Measurements from ENCODE around the gene LENEP. TPM values are rescaled to one million over a fixed set of nuclear protein-coding genes. Genes with fewer than 3 reads are reported as not detected.

LENEP gene
- polyA plus RNA-seq, 6 donors from 2014 or later = not detected

- Mint-ChIP-seq H3K36me3 (peaks cover 5 to 8% of the 10 kb centered on the region in 2 donors), H3K4me1 (peaks cover 50 to 76% (median 71%) of the 10 kb centered on the region in 3 donors), H3K27ac (peak overlapping the region; percentile 99 to 100 (median 99)), H3K27me3 (no peaks in the 10 kb centered on the region), H3K9me3 (no peaks in the 10 kb centered on the region), H3K4me3 (peak overlapping the region; percentile 89 to 98 (median 97))
- peak; percentile 77 to 81 for ATAC-seq (ENCODE audit: low read depth in 2 of 2)
- DNase-seq = peak; percentile 85
Measured at GRCh38 chr1:154955039-154955717, 38.2 kb upstream of the LENEP start.

DNA sequence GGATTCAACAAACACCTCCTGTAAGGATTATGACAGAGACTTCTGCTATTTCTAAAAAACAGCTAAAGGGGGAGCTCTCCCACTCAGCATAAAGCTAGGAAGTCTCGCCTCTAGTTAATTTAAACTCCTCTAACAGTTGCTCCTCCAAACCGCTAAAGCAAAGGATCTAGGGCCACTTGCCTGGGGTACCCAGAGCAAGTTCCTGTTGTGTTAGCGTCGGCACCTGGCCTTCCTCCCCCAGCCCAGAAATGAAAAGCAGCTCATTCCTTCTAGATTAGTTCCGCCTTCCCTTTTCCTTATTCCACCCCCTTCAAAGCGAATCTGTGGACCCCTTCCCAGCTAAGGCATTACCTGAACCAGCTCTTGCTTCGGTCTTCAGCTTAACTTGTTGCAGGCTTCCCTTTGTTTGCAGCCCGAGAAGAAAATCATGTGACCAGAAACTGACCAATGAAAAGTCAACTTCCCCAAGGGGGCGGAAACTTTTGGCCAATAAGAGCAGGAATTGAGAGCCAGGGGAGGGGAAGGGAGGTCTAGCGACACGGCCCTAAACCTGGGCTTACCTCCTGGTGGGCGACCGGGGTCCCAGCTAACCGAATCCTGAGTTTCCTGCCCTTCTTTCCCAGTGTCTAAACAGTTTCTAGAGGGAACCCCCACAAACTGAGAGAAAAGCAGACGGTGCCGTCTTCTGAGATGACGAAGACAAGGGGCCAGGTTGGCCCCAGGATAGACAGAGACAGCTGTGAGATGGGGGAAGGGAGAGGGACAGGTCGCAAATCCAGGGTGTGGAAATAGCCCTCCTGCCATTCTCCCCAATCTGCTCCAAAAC lies 37.5 kb upstream of the LENEP start, which contains the start of gene PBXIP1:
TSS of gene PBXIP1 (minus strand) at position 382 of the 826 bp plus-strand sequence. CDS start 2,378 bp downstream, outside the sequence.
- ATAC-seq (ENCODE audit: low read depth in 2 of 2) (peak; percentile 53 to 57), DNase-seq (peak; percentile 91)
- no peaks in the 10 kb centered on the region for H3K9me3 Mint-ChIP-seq
- H3K27ac Mint-ChIP-seq = peak within 1 kb of the TSS; percentile 99 to 100 (median 99)
- peak within 1 kb of the TSS; percentile 89 to 98 (median 97) for H3K4me3 Mint-ChIP-seq
- H3K36me3 Mint-ChIP-seq = peaks cover 0 to under 1% of the 10 kb centered on the region in 2 donors
- no peaks in the 10 kb centered on the region for H3K27me3 Mint-ChIP-seq
- H3K4me1 Mint-ChIP-seq = peaks cover 45 to 77% (median 71%) of the 10 kb centered on the region in 3 donors

DNA sequence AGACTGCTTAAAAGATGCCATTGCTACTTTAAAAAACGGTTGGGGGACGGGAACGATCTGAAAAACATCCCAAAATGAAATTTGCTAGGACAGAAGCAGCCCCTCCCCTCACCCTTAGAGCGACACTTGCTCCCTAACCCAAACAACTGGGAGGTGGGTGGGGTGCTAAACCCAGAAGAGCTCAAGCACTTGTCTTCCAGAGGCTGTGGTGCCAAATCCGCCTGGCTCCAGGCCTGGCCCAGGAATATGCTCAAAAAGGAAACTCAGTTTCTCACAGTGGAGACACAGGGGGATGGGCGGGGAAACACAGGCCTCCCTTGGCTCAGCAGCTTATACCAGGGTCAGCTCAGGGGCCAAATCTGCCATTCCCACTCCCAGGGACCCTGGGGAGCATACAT lies 36.8 kb upstream of the LENEP start:
- no peaks in the 10 kb centered on the region for H3K9me3 Mint-ChIP-seq
- H3K4me3 Mint-ChIP-seq = peak overlapping the region; percentile 89 to 98 (median 97)
- H3K27me3 Mint-ChIP-seq = no peaks in the 10 kb centered on the region
- ATAC-seq (ENCODE audit: low read depth in 2 of 2) (no peak), DNase-seq (no peak)
- no peaks in the 10 kb centered on the region for H3K36me3 Mint-ChIP-seq
- peak overlapping the region; percentile 73 to 100 (median 99) for H3K27ac Mint-ChIP-seq
- peaks cover 48 to 78% (median 68%) of the 10 kb centered on the region in 3 donors for H3K4me1 Mint-ChIP-seq

- Mint-ChIP-seq H3K4me1 (peaks cover 45 to 74% (median 62%) of the 10 kb centered on the region in 3 donors), H3K27ac (peak overlapping the region in 5 of 6 donors; percentile 66 to 100 (median 86)), H3K36me3 (no peaks in the 10 kb centered on the region), H3K4me3 (peak overlapping the region; percentile 12 to 98 (median 60)), H3K9me3 (no peaks in the 10 kb centered on the region), H3K27me3 (no peaks in the 10 kb centered on the region)
- ATAC-seq (ENCODE audit: low read depth in 2 of 2) = no peak
- DNase-seq = no peak
Measured at GRCh38 chr1:154957091-154957657, 36.2 kb upstream of the LENEP start.

DNA sequence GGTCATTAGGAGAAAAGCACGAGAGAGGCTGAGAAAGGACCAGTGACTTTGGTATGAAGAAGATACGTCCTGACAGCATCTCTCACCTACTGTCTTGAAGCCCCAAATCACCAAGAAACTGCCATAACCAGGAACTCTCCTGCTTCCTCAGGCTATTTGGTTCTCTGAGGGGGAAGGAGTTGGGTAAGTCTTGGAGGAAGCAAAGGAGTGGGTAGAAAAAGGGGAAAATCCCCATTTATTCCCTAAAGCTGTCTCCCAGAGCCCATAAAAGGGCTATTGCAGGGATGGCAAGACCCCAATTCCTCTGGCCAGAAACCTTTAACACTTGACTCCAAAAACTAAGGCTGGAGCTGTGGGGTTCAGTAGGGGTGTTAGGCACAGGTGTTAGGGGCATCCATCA lies 35.4 kb upstream of the LENEP start:
- no peak for ATAC-seq (ENCODE audit: low read depth in 2 of 2)
- Mint-ChIP-seq H3K4me1 (peaks cover 40 to 74% (median 61%) of the 10 kb centered on the region in 3 donors), H3K4me3 (peak overlapping the region in 3 of 8 donors; percentile 5 to 80 (median 79)), H3K36me3 (no peaks in the 10 kb centered on the region), H3K27ac (peak overlapping the region in 3 of 6 donors; percentile 11 to 63 (median 42)), H3K9me3 (no peaks in the 10 kb centered on the region), H3K27me3 (no peaks in the 10 kb centered on the region)
- DNase-seq = no peak

- H3K36me3 Mint-ChIP-seq = peaks cover 0 to 5% of the 10 kb centered on the region in 2 donors
- peaks cover 36 to 70% (median 61%) of the 10 kb centered on the region in 3 donors for H3K4me1 Mint-ChIP-seq
- no peaks in the 10 kb centered on the region for H3K9me3 Mint-ChIP-seq
- DNase-seq = no peak
- no peaks in the 10 kb centered on the region for H3K27me3 Mint-ChIP-seq
- peak overlapping the region in 2 of 6 donors; percentile 14 to 79 for H3K27ac Mint-ChIP-seq
- peak overlapping the region in 5 of 8 donors; percentile 25 to 94 (median 80) for H3K4me3 Mint-ChIP-seq
- ATAC-seq (ENCODE audit: low read depth in 2 of 2) = no peak
Measured at GRCh38 chr1:154958681-154959425, 34.5 kb upstream of the LENEP start.

DNA sequence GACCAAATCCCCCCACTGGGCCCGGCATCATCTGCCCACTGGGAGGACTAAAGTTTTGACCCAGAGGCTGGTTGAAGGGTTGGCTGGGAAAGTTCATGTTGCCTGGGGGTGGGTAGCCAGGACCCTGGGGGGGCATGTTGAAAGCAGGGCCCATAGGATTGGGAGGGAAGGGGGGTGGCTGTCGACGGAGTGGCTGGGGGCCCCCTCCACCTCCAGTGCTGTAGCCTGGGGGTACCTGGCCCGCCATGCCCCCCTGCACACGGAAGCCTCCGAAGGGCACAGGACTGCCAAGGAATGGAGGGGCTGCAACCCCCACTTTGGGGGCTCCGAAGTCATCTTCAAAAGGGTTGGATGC lies 34.0 kb upstream of the LENEP start:
- Mint-ChIP-seq H3K4me3 (peak overlapping the region in 5 of 8 donors; percentile 52 to 94 (median 82)), H3K36me3 (peaks cover 0 to 8% of the 10 kb centered on the region in 2 donors), H3K4me1 (peaks cover 34 to 67% (median 57%) of the 10 kb centered on the region in 3 donors), H3K27me3 (no peaks in the 10 kb centered on the region), H3K27ac (peak overlapping the region in 1 of 6 donors; percentile 79), H3K9me3 (no peaks in the 10 kb centered on the region)
- DNase-seq (no peak), ATAC-seq (ENCODE audit: low read depth in 2 of 2) (no peak)

DNA sequence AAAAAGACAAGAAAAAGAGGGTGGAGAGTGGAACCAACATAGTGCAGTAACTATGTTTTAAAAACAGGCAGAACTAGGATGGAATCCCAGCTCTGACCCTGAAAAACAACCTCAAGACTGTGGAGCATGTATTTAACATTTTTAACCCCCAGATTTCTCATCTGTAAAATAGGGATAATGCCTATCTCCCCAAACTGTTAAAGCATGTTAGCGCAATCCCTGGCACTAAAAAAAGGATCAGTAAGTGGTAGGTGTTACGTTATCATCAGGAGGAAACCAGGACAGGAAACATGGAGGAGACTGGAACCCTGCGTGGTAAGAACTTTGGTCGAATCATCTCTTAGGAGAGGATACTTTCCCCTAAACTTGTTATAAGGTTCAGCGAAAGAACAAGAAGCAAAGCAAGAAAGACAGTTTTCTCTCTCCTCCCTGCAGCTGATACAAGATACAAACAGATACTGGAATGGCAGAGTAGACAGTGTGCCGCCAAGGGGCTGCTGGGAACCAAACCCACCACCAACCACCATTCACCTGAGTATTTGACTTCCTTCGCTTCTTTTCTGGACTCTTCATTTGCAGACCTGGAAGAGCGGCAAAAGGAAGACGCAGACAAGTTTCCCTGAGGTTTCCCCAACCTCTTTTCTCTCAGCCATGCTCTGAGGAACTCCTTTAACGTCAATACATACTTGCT lies 32.8 kb upstream of the LENEP start:
- Mint-ChIP-seq H3K4me3 (peak overlapping the region; percentile 82 to 95 (median 94)), H3K36me3 (peaks cover 0 to 8% of the 10 kb centered on the region in 2 donors), H3K27me3 (no peaks in the 10 kb centered on the region), H3K27ac (peak overlapping the region; percentile 47 to 94 (median 90)), H3K4me1 (peaks cover 24 to 60% (median 45%) of the 10 kb centered on the region in 3 donors), H3K9me3 (no peaks in the 10 kb centered on the region)
- DNase-seq (no peak), ATAC-seq (ENCODE audit: low read depth in 2 of 2) (no peak)

DNA sequence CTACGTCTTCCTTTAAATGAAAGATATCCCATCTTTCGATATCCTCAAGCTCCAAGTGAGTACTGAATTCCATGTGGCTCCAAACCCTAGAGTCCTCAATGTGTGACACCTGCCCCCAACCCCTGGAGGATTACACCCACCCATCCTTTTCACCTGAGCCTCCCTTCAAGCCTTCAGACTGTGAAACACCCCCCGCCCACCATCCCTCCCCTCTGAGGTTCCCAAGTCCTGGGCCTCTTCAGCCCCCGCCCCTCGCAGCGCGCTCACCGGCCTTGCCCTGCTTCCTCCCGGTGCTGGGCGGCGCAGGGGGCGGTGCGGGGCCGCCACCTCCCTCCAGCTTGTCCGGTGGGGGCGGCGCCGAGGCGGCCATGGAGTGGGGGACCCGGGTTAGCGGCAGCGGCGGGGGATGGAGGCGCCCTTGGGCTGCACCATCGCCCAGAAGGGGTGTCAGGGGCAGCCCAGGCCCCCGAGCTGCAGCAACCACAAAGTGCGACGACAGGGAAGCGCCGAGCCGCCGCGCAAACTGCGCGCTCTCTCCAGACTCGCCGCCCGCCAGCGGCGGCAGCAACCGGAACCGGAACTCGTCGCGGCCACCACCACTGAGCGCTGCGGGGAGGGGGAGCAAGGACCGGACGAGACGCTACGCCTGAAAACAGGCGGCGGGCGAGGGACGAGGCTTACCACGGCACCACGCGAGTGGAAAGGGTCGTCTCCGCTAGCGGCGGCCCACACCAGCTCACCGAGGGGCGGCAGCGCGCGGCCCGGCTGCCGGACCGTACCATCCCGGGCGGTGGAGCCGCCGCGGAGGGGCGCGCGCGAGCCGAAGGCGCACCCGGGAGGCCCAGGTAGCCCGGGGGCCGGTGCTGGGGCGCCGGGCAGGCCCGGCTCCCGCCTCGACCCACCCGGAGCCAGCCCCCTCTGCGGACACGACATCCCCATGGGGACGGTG lies 31.9 kb upstream of the LENEP start, which contains the start of gene PYGO2:
TSS of gene PYGO2 (minus strand) at position 576 of the 949 bp plus-strand sequence. CDS start at position 370, 206 bp downstream.
- Mint-ChIP-seq H3K36me3 (peaks cover 0 to 8% of the 10 kb centered on the region in 2 donors), H3K27me3 (no peaks in the 10 kb centered on the region), H3K27ac (peak within 1 kb of the TSS; percentile 85 to 96 (median 90)), H3K4me1 (peaks cover 15 to 52% (median 36%) of the 10 kb centered on the region in 3 donors), H3K9me3 (no peaks in the 10 kb centered on the region), H3K4me3 (peak within 1 kb of the TSS; percentile 82 to 95 (median 94))
- ATAC-seq (ENCODE audit: low read depth in 2 of 2) = peak; percentile 79 to 80
- DNase-seq = peak; percentile 84

DNA sequence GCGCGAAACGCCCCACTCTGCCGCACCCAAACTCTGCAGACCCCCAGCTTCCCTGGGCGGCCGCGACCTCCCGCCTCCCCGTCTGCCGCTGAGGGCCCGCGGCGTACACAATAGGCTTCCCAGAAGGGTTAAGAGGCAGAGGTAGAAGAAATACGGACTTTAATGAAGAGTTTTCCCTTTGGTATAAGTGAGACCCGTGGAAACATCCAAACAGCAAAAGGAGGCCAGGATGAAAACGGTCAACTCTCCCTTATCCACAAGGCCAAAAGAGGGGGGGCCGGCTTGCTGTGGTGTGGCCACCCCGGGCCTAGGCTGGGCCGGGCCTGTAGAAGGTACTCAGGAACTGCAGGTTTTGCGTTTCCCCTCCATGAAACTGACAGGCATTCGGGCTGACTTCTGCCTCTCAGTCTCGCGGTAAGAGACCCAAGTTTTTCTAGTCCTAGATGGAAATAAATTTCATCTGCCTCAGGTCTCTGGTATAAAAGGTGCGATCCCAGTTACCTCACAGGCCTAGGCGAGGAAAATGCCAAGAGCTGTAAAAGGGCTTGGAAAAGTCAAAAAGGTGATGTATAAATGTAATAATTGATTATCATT lies 31.1 kb upstream of the LENEP start:
- H3K27ac Mint-ChIP-seq = peak overlapping the region; percentile 45 to 96 (median 90)
- peaks cover 0 to 8% of the 10 kb centered on the region in 2 donors for H3K36me3 Mint-ChIP-seq
- H3K27me3 Mint-ChIP-seq = no peaks in the 10 kb centered on the region
- H3K9me3 Mint-ChIP-seq = no peaks in the 10 kb centered on the region
- ATAC-seq (ENCODE audit: low read depth in 2 of 2) = peak; percentile 16 to 20
- peaks cover 15 to 51% (median 33%) of the 10 kb centered on the region in 3 donors for H3K4me1 Mint-ChIP-seq
- DNase-seq = no peak
- H3K4me3 Mint-ChIP-seq = peak overlapping the region; percentile 82 to 94 (median 90)

- peak overlapping the region in 5 of 6 donors; percentile 32 to 96 (median 90) for H3K27ac Mint-ChIP-seq
- H3K27me3 Mint-ChIP-seq = no peaks in the 10 kb centered on the region
- H3K9me3 Mint-ChIP-seq = no peaks in the 10 kb centered on the region
- H3K4me3 Mint-ChIP-seq = peak overlapping the region in 7 of 8 donors; percentile 82 to 94 (median 90)
- peaks cover 0 to 8% of the 10 kb centered on the region in 2 donors for H3K36me3 Mint-ChIP-seq
- peaks cover 15 to 51% (median 30%) of the 10 kb centered on the region in 3 donors for H3K4me1 Mint-ChIP-seq
- DNase-seq (no peak), ATAC-seq (ENCODE audit: low read depth in 2 of 2) (no peak)
Measured at GRCh38 chr1:154962795-154963330, 30.5 kb upstream of the LENEP start.

Data from naive B cell (primary cell).